ENCODE data around the gene RNF10. TPM values are rescaled to one million over a fixed set of nuclear protein-coding genes. Genes with fewer than 3 reads are reported as not detected.
"Not testable (repeated sequence)": the region's sequence is repeated elsewhere in the genome, so short reads cannot be mapped to it uniquely, and the experiment has no call there.

RNF10 gene
- total RNA-seq: 100 to 1,000 TPM in 2 of 6 experiments, 10 to 100 TPM in 4; 70.8 to 111 (median 90.2) TPM
- long read RNA-seq, transcript RNF10-201 (17 exons, 3,825 nt): major isoform, 8 of 16 reads
- long read RNA-seq, partial matches to known transcripts: 4 of 16 reads
- long read RNA-seq, other reads (novel, unspliced or antisense): 2 of 16 reads

- Histone ChIP-seq H3K27ac (peak within 1 kb of the TSS; percentile 83 to 96 (median 93)), H3K27me3 (no peaks in the 10 kb centered on the region), H3K9me3 (no peaks in the 10 kb centered on the region), H3K4me1 (peaks cover 0 to 44% (median 16%) of the 10 kb centered on the region in 4 donors), H3K4me3 (peak within 1 kb of the TSS; percentile 81 to 92 (median 84)), H3K36me3 (no peaks in the 10 kb centered on the region)
- peak; percentile 81 to 84 (median 82) for DNase-seq
- peak; percentile 62 to 76 (median 74) for ATAC-seq
- 2% methylated on average over 11 of the region's 43 CpGs for WGBS (ENCODE audit: insufficient coverage, low coverage, low lambda C conversion rate, missing lambda C conversion rate)
- intact Hi-C loops (cut with DNase I): no loop called here
- peak; percentile 97 for TF ChIP-seq POLR2A (IDR thresholded peaks at IDR 0.05)
- TF ChIP-seq, protein P1, sequence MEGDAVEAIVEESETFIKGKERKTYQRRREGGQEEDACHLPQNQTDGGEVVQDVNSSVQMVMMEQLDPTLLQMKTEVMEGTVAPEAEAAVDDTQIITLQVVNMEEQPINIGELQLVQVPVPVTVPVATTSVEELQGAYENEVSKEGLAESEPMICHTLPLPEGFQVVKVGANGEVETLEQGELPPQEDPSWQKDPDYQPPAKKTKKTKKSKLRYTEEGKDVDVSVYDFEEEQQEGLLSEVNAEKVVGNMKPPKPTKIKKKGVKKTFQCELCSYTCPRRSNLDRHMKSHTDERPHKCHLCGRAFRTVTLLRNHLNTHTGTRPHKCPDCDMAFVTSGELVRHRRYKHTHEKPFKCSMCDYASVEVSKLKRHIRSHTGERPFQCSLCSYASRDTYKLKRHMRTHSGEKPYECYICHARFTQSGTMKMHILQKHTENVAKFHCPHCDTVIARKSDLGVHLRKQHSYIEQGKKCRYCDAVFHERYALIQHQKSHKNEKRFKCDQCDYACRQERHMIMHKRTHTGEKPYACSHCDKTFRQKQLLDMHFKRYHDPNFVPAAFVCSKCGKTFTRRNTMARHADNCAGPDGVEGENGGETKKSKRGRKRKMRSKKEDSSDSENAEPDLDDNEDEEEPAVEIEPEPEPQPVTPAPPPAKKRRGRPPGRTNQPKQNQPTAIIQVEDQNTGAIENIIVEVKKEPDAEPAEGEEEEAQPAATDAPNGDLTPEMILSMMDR (IDR thresholded peaks at IDR 0.05): no peak
Observed at GRCh38 chr12:120534203-120534702, at the start of gene RNF10. Gene RNF10 (plus strand): TSS chr12:120534356. CDS start chr12:120534812, 456 bp downstream.

GRCh38 chr12:120485961-120486881 is 47.9 kb upstream of the RNF10 start:
- DNase-seq (no peak), ATAC-seq (no peak)
- no peak for TF ChIP-seq POLR2A (IDR thresholded peaks at IDR 0.05)
- TF ChIP-seq, protein P1 (IDR thresholded peaks at IDR 0.05): no peak
- 83% methylated on average over 7 of the region's 7 CpGs for WGBS (ENCODE audit: insufficient coverage, low coverage, low lambda C conversion rate, missing lambda C conversion rate)
- H3K4me3 ChIP-seq: no peak overlapping the region
- H3K36me3 ChIP-seq: no peaks in the 10 kb centered on the region
- H3K4me1 ChIP-seq: no peaks in the 10 kb centered on the region
- H3K27me3 ChIP-seq: no peaks in the 10 kb centered on the region
- intact Hi-C loops (cut with DNase I): no loop called here
- no peaks in the 10 kb centered on the region for H3K9me3 ChIP-seq
- H3K27ac ChIP-seq: no peak overlapping the region

DNA sequence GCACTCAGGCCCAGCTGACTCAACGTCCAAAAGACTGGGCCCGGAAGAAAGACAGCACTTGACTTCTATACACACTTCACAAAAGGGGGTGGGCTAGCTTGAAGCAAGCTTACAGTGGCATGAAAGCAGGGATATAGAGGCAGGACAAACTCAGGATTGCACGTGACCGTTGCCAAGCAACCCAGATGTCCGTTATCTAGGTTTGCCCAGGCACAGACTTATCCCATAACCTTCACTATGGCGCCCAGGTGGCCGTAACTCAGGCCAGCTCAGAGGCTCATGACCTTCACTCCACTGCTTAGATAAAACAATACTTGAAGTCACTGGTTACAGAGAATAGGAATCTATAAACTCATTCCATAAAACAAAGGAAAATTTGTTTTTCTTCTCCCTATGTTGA is 46.6 kb upstream of the RNF10 start:
- ATAC-seq; H3K27me3 ChIP-seq; H3K9me3 ChIP-seq; H3K36me3 ChIP-seq; intact Hi-C loops (cut with DNase I); H3K27ac ChIP-seq; DNase-seq; H3K4me1 ChIP-seq; H3K4me3 ChIP-seq: not testable (repeated sequence)
- 87% methylated on average over 6 of the region's 7 CpGs for WGBS (ENCODE audit: insufficient coverage, low coverage, low lambda C conversion rate, missing lambda C conversion rate)

GRCh38 chr12:120488057-120488640 is 46.0 kb upstream of the RNF10 start:
- no peaks in the 10 kb centered on the region for H3K4me1 ChIP-seq
- ATAC-seq (no peak), DNase-seq (no peak)
- intact Hi-C loops (cut with DNase I): no loop called here
- WGBS (ENCODE audit: insufficient coverage, low coverage, low lambda C conversion rate, missing lambda C conversion rate): 71% methylated on average over 5 of the region's 5 CpGs
- no peak overlapping the region for H3K27ac ChIP-seq
- no peaks in the 10 kb centered on the region for H3K9me3 ChIP-seq
- no peaks in the 10 kb centered on the region for H3K36me3 ChIP-seq
- H3K27me3 ChIP-seq: no peaks in the 10 kb centered on the region
- H3K4me3 ChIP-seq: no peak overlapping the region
- TF ChIP-seq, protein P1 (IDR thresholded peaks at IDR 0.05): no peak
- no peak for TF ChIP-seq POLR2A (IDR thresholded peaks at IDR 0.05)
